ENCODE data around the gene HID1.

HID1 gene

GRCh38 chr17:74964988-74965622, 7.5 kb downstream of the HID1 start:
- no peak for DNase-seq

GRCh38 chr17:74964246-74964761, 8.3 kb downstream of the HID1 start:
- no peak for DNase-seq

DNA sequence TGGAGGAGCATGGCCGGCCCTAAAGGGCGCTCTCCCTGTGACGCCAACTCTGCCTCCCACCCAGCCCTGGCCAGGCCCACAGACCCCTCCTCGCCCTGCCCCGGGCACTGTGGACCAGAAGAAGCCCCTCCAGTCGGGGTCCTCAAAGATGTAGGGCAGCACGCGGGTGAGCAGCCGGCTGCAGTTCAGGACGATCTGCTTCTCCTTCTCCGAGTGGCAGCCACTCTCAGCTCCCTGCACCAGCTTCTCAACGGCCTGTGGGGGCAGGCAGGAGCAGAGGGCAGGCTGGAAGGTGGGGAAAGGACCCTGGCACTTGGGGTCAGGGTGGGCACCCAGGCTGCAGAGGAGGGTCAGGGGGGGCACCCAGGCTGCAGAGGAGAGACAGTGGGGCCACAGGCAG, 8.9 kb downstream of the HID1 start:
- no peak for DNase-seq

DNA sequence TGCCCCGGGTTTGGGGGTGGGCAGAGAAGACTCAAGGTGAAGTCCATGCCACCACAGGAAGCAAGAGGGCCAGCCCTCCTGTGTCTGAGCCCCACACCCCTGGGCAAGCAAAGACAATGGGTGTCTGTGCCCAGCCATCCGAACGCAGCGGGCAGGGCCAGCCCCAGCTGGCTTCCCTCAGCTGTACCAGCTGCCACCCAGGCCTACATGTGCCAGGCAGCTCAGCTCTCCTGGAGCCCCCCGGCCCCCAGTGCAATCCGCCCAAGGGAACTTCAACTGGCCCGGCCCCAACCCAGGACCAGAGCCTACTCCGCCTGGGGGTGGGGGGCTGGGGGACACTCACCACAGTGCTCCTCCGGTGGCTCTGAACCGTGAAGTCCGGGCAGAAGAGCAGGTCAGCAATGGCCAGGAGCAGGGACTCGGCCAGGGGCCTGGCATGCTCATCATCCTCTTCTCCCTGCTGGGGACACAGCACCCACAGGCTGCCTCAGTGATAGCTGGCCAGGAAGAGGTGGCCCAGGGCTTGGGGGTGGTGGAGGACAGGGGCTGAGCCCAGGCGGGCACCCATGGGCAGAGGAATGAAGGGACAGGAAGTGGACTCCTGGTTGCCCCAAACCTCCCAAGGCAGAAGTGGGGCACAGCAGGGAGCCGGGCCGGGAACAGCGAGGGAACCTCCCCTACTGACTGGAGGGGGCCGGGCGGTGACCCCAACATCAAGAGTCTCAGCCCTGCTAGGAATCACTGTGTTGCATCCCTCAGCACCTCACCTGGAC, 9.8 kb downstream of the HID1 start:
- DNase-seq: no peak

GRCh38 chr17:74961657-74962350, 10.8 kb downstream of the HID1 start:
- DNase-seq: peak; percentile 89

DNA sequence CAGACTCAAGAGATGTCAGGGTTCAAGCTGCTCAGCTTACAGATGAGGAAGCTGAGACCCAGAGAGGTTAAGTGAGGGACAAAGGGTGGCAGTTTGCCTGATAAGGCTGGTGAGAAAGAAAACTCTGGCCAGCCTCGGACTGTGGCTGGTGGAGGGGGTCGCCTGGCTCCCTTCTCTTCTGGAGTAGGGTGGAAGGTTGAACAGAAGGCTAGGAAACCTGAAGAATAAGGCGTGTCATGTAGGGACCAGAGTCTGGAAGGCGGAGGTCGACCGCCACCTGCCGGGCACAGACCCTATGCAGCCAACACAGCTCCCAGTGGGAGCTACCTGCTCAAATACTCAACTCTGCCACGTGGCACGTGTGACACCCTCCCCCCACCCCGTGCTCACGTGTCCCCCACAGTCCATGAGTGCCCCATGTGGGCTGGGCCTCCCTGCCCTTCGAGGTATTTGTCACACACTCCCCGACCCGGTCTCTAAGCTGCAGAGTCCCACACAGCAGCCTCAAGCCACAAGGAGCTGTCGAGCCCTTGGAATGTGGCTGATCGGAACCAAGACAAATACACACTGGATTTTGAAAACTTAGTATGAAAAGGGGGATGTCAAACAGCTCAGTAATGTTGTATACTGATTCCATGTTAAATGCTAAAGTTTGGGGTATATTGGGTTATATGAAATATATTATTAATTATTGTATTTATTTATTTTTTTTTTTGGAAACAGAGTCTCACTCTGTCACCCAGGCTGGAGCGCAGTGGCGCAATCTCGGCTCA, 11.8 kb downstream of the HID1 start:
- DNase-seq: no peak

- no peak for DNase-seq
Measured at GRCh38 chr17:74959826-74960515, 12.6 kb downstream of the HID1 start.

GRCh38 chr17:74957935-74958740, 14.4 kb downstream of the HID1 start:
- DNase-seq: peak; percentile 38

DNA sequence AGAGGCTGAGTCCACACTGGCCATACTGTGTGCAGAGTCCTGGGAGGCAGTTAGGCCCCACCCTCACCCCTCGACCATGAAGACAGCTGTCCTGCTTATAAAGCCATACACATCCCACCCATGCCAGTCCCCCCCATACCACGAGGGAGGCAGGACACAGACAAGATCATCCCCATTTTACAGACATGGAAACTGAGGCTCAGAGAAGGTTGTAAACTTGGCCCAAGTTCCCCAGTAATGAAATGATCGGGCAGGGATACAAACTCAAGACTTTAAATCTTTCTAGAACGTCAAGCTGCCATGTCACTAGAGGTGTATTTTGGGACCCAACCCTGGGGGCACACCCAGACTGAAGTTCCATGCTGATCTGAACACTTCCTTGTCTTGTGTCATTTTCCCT, 16.5 kb downstream of the HID1 start:
- no peak for DNase-seq

DNA sequence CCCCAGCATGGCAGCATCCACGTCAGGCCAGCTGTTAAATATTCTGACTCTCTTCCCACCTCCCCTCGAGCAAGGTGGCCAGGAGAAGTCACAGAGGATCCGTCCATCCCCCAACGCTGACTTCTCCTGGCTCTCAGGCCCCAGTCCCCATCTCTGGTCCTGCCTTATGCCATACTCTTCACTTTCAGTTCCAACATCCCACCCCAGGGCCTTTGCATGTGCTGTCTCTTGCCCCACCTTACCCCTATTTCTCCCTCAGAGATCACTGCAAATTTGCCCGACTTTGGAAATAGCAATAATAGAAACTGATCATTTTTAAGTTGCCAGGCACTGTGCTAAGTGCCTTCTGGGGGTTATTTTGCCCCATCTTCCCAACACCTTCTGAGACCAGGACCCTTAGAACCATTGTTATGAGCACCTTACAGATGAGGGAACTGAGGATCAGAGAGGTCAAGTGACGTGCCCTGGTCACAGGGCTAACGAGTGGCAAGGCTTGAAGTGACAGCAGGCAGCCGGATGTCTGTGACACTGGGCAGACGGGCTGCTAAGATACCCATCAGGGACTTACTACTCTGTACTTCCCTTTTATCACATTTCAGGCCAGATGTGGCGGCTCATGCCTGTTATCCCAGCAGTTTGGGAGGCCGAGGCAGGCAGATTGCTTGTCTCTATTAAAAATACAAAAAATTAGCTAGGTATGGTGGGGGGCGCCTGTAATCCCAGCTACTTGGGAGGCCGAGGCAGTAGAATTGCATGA, 17.7 kb downstream of the HID1 start:
- DNase-seq: no peak

DNA sequence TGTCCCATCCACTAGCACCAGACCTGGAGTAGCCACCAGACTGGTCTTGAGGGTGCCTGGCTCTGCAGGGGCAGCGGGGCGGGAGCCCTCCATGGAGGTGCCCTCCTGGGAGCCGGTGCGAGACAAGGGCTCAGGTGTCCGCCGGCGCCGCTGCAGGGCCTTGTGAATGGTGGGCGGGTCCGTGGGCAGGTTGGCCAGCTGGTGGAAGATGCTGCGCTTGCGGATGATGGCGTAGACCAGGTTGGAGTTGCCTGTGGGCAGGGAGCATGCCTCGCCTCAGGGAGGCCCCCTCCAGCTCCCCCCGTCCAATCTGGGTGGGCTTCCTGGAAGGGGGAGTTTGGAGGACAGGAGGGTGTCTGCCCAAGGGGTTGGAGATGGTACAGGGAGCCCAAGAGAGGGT, 18.4 kb downstream of the HID1 start:
- DNase-seq: no peak

GRCh38 chr17:74953134-74953687, 19.3 kb downstream of the HID1 start:
- no peak for DNase-seq

GRCh38 chr17:74952431-74953133, 20.0 kb downstream of the HID1 start:
- DNase-seq: no peak

DNA sequence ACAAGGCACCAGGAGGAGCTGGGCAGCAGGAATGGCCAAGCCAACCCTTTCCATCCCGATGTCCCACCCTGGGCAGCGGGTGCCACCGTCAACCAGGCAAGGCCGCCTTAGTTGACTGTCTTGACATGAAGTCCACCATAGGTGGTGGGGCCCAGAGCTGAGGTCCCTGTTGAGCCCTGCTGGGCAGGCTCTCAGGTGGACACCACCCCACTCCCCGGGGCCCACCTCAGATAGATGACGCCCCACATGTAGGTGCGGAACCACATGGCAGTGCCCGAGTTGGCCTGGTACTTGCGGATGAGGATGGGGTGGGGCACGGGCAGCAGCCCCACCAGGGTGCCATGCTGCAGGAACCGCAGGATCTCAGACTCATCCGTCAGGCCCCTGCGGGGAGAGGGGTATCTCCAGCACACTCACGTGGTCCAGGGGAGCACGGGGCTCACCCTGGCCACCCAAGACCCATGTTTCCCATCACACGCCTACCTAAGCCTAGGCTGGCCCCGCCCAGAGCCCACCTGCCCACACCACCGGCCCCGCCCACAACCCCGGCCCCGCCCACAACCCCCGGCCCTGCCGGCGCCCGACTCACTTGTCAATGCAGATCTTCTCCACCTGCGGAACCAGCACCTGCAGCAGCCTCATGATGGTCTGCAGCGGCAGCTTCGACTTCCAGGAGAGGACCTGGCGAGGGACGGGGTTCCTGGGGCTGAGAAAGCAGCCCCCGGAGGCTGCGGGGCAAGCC, 20.7 kb downstream of the HID1 start:
- DNase-seq: no peak

DNA sequence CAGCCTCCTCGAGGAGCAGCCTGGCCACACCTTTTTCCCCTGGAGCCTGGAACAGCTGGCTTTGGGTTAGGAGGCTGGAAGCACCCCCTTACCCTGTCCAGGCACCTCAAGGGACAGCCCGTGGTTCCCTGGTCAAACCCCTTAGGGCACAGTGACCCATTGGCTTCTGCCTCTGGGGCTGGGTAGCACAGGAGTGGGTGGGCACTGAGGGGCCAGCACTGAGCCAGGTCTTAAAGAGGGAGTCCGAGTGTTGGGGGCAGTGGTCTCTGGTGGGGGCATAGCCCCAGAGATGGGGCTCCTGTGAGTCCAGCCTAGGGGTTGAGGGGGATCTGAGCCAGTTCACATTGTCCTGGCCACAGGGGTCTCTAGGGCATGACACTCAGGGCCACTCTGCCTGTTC, 21.5 kb downstream of the HID1 start:
- DNase-seq: no peak

DNA sequence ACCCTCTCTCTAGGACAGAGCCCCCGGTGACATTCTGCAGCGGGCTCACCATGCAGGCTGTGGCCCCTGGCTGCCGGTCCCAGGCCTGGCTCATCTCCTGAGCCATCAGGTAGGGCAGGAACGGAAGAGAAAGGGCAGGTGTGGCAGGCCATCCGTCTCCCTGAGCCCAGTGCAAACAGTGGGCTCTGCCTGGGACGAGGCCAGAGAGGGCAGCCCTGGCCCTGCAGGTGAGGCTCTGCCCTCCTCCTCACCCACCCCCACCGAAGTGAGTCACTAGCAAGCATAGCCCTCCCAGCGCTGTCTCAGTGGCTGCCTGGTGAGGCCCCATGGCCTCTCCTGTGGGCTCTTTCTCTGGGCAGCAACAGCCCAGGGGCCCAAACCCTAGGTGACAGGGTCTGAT, 22.4 kb downstream of the HID1 start:
- no peak for DNase-seq

DNA sequence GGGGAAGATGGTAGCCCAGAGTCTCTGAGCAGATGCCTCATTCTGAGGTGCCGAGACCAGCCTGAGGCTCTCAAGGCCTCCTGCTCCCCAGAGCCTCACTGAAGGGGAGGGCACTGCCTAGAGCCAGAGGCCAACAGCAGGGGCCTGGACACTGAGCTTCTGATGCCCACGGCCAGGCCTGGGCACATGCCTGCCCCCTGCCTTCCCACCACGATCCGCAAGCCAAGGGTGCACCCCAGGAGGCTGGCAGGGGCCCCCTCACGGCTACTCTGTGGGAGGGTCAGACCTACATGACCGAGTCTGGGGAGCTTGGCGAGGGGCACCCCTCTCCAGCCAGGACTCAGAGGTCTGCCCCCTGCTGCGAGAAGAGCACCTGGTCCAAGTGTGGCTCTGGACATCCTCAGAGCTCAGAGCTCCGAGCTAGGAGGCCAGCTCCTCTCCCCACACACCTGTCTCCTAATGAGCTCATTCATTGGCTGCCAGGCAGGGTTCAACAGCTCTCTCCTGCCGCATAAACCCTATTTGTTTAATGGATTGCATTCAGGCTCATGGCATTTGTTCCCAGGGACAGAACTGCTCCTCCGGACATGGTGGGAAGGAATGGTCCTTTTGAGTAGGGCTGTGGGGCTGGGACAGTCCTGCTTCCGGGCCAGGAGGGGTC, 23.0 kb downstream of the HID1 start:
- DNase-seq: no peak

GRCh38 chr17:74947041-74947754, 25.4 kb downstream of the HID1 start:
- no peak for DNase-seq

Measured in NCI-H1436 (cell line).